CD4-positive, CD25-positive, alpha-beta regulatory T cell (primary cell): ENCODE measurements around the gene CPSF4. TPM values are rescaled to one million over a fixed set of nuclear protein-coding genes. Genes with fewer than 3 reads are reported as not detected.

ENCODE experiments used
- ATAC-seq, 2 donors: fragments of 150-1000 bp; cut with Tn5 transposase; one replicate each; pipeline ENCODE4 v1.10.0; 2021; ENCODE audit warnings: low read depth in 2 of 2, moderate number of reproducible peaks in 2 of 2, moderate library complexity in 1 of 2
- DNase-seq, 3 donors: peaks; one replicate each; pipeline versions ENCODE4 v3.0.0 to v3.0.0-alpha.2; 2012 to 2022; ENCODE audit warnings: mixed read lengths in 1 of 3
- H3K27ac ChIP-seq: one replicate; pipeline ENCODE4 v1.7.0; 2013; ENCODE audit warnings: mild to moderate bottlenecking, low read length; ENCODE audit not compliant: insufficient read depth, poor library complexity, severe bottlenecking
- H3K27me3 ChIP-seq: one replicate; pipeline ENCODE4 v1.7.0; 2013; ENCODE audit warnings: low read length; ENCODE audit not compliant: control insufficient read depth, insufficient read depth
- H3K36me3 ChIP-seq: one replicate; pipeline ENCODE4 v1.7.0; 2013; ENCODE audit warnings: mild to moderate bottlenecking, low read length, moderate library complexity; ENCODE audit not compliant: control insufficient read depth, insufficient read depth
- H3K4me1 ChIP-seq: 2 replicates; pipeline ENCODE4 v1.7.0; 2013; ENCODE audit warnings: mild to moderate bottlenecking, low read length; ENCODE audit not compliant: insufficient read depth, control insufficient read depth, poor library complexity, severe bottlenecking
- H3K4me3 ChIP-seq: one replicate; pipeline ENCODE4 v1.7.0; 2013; ENCODE audit warnings: low read depth, mild to moderate bottlenecking, low read length, moderate library complexity
- H3K9me3 ChIP-seq, 2 experiments: 1 replicate in 1 of 2; 2 replicates in 1 of 2; pipeline ENCODE4 v1.7.0; 2013; ENCODE audit warnings: low read length in 2 of 2, mild to moderate bottlenecking in 1 of 2, moderate library complexity in 1 of 2; ENCODE audit not compliant: control insufficient read depth in 2 of 2
- H3K27ac Mint-ChIP-seq, 3 donors: one replicate each; pipeline ENCODE4 v1.8.0; 2020 to 2022; ENCODE audit warnings: mild to moderate bottlenecking in 3 of 3, mixed read lengths in 3 of 3, moderate library complexity in 2 of 3
- H3K27me3 Mint-ChIP-seq: one replicate; pipeline ENCODE4 v1.8.0; 2022; ENCODE audit warnings: mild to moderate bottlenecking, mixed read lengths
- H3K36me3 Mint-ChIP-seq: one replicate; pipeline ENCODE4 v1.8.0; 2020; ENCODE audit warnings: mixed read lengths
- H3K4me1 Mint-ChIP-seq, 4 donors: one replicate each; pipeline ENCODE4 v1.8.0; 2020 to 2022; ENCODE audit warnings: mixed read lengths in 4 of 4, mild to moderate bottlenecking in 1 of 4
- H3K4me3 Mint-ChIP-seq, 4 donors: one replicate each; pipeline ENCODE4 v1.8.0; 2020 to 2022; ENCODE audit warnings: mild to moderate bottlenecking in 4 of 4, mixed read lengths in 4 of 4, moderate library complexity in 3 of 4
- H3K9me3 Mint-ChIP-seq, 7 donors: one replicate each; pipeline ENCODE4 v1.8.0; 2020 to 2022; ENCODE audit warnings: mixed read lengths in 7 of 7, mild to moderate bottlenecking in 3 of 7, moderate library complexity in 2 of 7
- polyA plus RNA-seq, 4 donors: library from polyadenylated mRNA; unstranded; fragments of 300-500 nt; fragmentation: Illumina TruSeq; gene quantifications; one replicate each; pipeline ENCODE4 v1.2.3, GENCODE V29; 2021
- total RNA-seq: library from RNA; stranded (reverse); gene quantifications from one replicate; pipeline ENCODE4 v1.2.3, GENCODE V29; 2022

The CPSF4 gene
- total and polyA plus RNA-seq, 5 donors from 2014 or later: 19.4 to 43.7 (median 24.1) TPM

- H3K4me3 ChIP-seq: no peak overlapping the region
- Mint-ChIP-seq H3K36me3 (peaks cover 29% of the 10 kb centered on the region), H3K4me3 (no peak overlapping the region), H3K4me1 (peaks cover 0 to 4% (median 0%) of the 10 kb centered on the region in 4 donors), H3K27ac (no peak overlapping the region), H3K27me3 (no peaks in the 10 kb centered on the region), H3K9me3 (no peaks in the 10 kb centered on the region)
- no peaks in the 10 kb centered on the region for H3K4me1 ChIP-seq
- no peak overlapping the region for H3K27ac ChIP-seq
- no peaks in the 10 kb centered on the region for H3K9me3 ChIP-seq
- DNase-seq (no peak), ATAC-seq (no peak)
- peaks cover 75% of the 10 kb centered on the region for H3K36me3 ChIP-seq
- H3K27me3 ChIP-seq: no peaks in the 10 kb centered on the region
Observed at GRCh38 chr7:99453105-99453504, 14.4 kb downstream of the CPSF4 start.

- DNase-seq (no peak), ATAC-seq (no peak)
- Histone ChIP-seq H3K4me3 (no peak overlapping the region), H3K27ac (no peak overlapping the region), H3K9me3 (no peaks in the 10 kb centered on the region), H3K4me1 (no peaks in the 10 kb centered on the region), H3K36me3 (peaks cover 81% of the 10 kb centered on the region), H3K27me3 (no peaks in the 10 kb centered on the region)
- no peak overlapping the region for H3K4me3 Mint-ChIP-seq
- H3K9me3 Mint-ChIP-seq: no peaks in the 10 kb centered on the region
- peaks cover 0 to 19% (median 15%) of the 10 kb centered on the region in 4 donors for H3K4me1 Mint-ChIP-seq
- H3K27ac Mint-ChIP-seq: peak overlapping the region in 1 of 3 donors; percentile 38
- H3K27me3 Mint-ChIP-seq: no peaks in the 10 kb centered on the region
- H3K36me3 Mint-ChIP-seq: peaks cover 34% of the 10 kb centered on the region
Observed at GRCh38 chr7:99455874-99456273, 17.1 kb downstream of the CPSF4 start.

- Mint-ChIP-seq H3K27ac (peak overlapping the region in 2 of 3 donors; percentile 20 to 38), H3K4me1 (peaks cover 0 to 22% (median 15%) of the 10 kb centered on the region in 4 donors), H3K36me3 (peaks cover 31% of the 10 kb centered on the region), H3K4me3 (no peak overlapping the region), H3K27me3 (no peaks in the 10 kb centered on the region), H3K9me3 (no peaks in the 10 kb centered on the region)
- Histone ChIP-seq H3K4me1 (no peaks in the 10 kb centered on the region), H3K4me3 (no peak overlapping the region), H3K36me3 (peaks cover 79% of the 10 kb centered on the region), H3K27ac (no peak overlapping the region), H3K9me3 (no peaks in the 10 kb centered on the region), H3K27me3 (no peaks in the 10 kb centered on the region)
- DNase-seq (no peak), ATAC-seq (no peak)
Observed at GRCh38 chr7:99456288-99456687, 17.5 kb downstream of the CPSF4 start.

- Mint-ChIP-seq H3K36me3 (peaks cover 31% of the 10 kb centered on the region), H3K27ac (peak overlapping the region in 1 of 3 donors; percentile 73), H3K4me1 (peaks cover 0 to 24% (median 15%) of the 10 kb centered on the region in 4 donors), H3K4me3 (no peak overlapping the region), H3K9me3 (no peaks in the 10 kb centered on the region), H3K27me3 (no peaks in the 10 kb centered on the region)
- no peaks in the 10 kb centered on the region for H3K9me3 ChIP-seq
- no peak overlapping the region for H3K27ac ChIP-seq
- DNase-seq (no peak), ATAC-seq (no peak)
- H3K4me3 ChIP-seq: no peak overlapping the region
- no peaks in the 10 kb centered on the region for H3K4me1 ChIP-seq
- no peaks in the 10 kb centered on the region for H3K27me3 ChIP-seq
- H3K36me3 ChIP-seq: peaks cover 77% of the 10 kb centered on the region
Observed at GRCh38 chr7:99457050-99457649, 18.4 kb downstream of the CPSF4 start.

- no peak overlapping the region for H3K4me3 Mint-ChIP-seq
- H3K9me3 Mint-ChIP-seq: no peaks in the 10 kb centered on the region
- H3K4me3 ChIP-seq: no peak overlapping the region
- peaks cover 31% of the 10 kb centered on the region for H3K36me3 Mint-ChIP-seq
- H3K27ac ChIP-seq: no peak overlapping the region
- peaks cover 3% of the 10 kb centered on the region for H3K4me1 ChIP-seq
- H3K27me3 ChIP-seq: no peaks in the 10 kb centered on the region
- peaks cover 0 to 30% (median 17%) of the 10 kb centered on the region in 4 donors for H3K4me1 Mint-ChIP-seq
- no peaks in the 10 kb centered on the region for H3K9me3 ChIP-seq
- H3K36me3 ChIP-seq: peaks cover 75% of the 10 kb centered on the region
- peak overlapping the region in 1 of 3 donors; percentile 43 for H3K27ac Mint-ChIP-seq
- no peaks in the 10 kb centered on the region for H3K27me3 Mint-ChIP-seq
- ATAC-seq (no peak), DNase-seq (no peak)
Observed at GRCh38 chr7:99457650-99458493, 19.1 kb downstream of the CPSF4 start.

- Mint-ChIP-seq H3K4me1 (peaks cover 0 to 38% (median 21%) of the 10 kb centered on the region in 4 donors), H3K27me3 (no peaks in the 10 kb centered on the region), H3K9me3 (no peaks in the 10 kb centered on the region), H3K4me3 (no peak overlapping the region), H3K27ac (peak overlapping the region in 2 of 3 donors; percentile 63 to 77), H3K36me3 (peaks cover 31% of the 10 kb centered on the region)
- H3K4me1 ChIP-seq: peaks cover 13% of the 10 kb centered on the region
- H3K27ac ChIP-seq: no peak overlapping the region
- H3K27me3 ChIP-seq: no peaks in the 10 kb centered on the region
- DNase-seq: peak in 2 of 3 donors; percentile 11 to 51
- H3K9me3 ChIP-seq: no peaks in the 10 kb centered on the region
- peak in 1 of 2 donors; percentile 45 for ATAC-seq
- H3K36me3 ChIP-seq: peaks cover 67% of the 10 kb centered on the region
- no peak overlapping the region for H3K4me3 ChIP-seq
Observed at GRCh38 chr7:99459087-99459486, 20.3 kb downstream of the CPSF4 start.

GRCh38 chr7:99460651-99461050, 21.9 kb downstream of the CPSF4 start:
- no peak for DNase-seq
- no peak overlapping the region for H3K4me3 ChIP-seq
- H3K9me3 ChIP-seq: no peaks in the 10 kb centered on the region
- peaks cover 56% of the 10 kb centered on the region for H3K36me3 ChIP-seq
- Mint-ChIP-seq H3K36me3 (peaks cover 31% of the 10 kb centered on the region), H3K4me1 (peaks cover 6 to 54% (median 29%) of the 10 kb centered on the region in 4 donors), H3K27ac (peak overlapping the region in 2 of 3 donors; percentile 40 to 67), H3K9me3 (no peaks in the 10 kb centered on the region), H3K27me3 (no peaks in the 10 kb centered on the region), H3K4me3 (peak overlapping the region in 1 of 4 donors; percentile 50)
- H3K27me3 ChIP-seq: no peaks in the 10 kb centered on the region
- H3K27ac ChIP-seq: no peak overlapping the region
- ATAC-seq: no peak
- peaks cover 27% of the 10 kb centered on the region for H3K4me1 ChIP-seq
